Large intestine (tissue), 3 donors: ENCODE measurements around the gene ASCC1. TPM values are rescaled to one million over a fixed set of nuclear protein-coding genes. Genes with fewer than 3 reads are reported as not detected.
"Not testable (repeated sequence)": the region's sequence is repeated elsewhere in the genome, so short reads cannot be mapped to it uniquely, and the experiment has no call there.

ENCODE experiments used
- DNase-seq, 2 donors: peaks; one replicate each; pipeline versions ENCODE4 v3.0.0 to v3.0.0-alpha.2; 2013
- H3K27ac ChIP-seq: one replicate; pipeline ENCODE4 v1.5.1; 2013; ENCODE audit warnings: low read length
- H3K27me3 ChIP-seq: 2 replicates; pipeline ENCODE4 v1.6.1; 2013; ENCODE audit warnings: low read length; ENCODE audit not compliant: control insufficient read depth, insufficient read depth
- H3K36me3 ChIP-seq: 2 replicates; pipeline ENCODE4 v1.6.1; 2013; ENCODE audit warnings: low read length; ENCODE audit not compliant: control insufficient read depth, insufficient read depth
- H3K4me1 ChIP-seq: one replicate; pipeline ENCODE4 v1.6.1; 2013; ENCODE audit warnings: low read length; ENCODE audit not compliant: control insufficient read depth, insufficient read depth
- H3K4me3 ChIP-seq: one replicate; pipeline ENCODE4 v1.5.1; 2013; ENCODE audit warnings: low read length
- H3K9me3 ChIP-seq: one replicate; pipeline ENCODE4 v1.6.1; 2013; ENCODE audit warnings: mild to moderate bottlenecking, low read depth, low read length, moderate library complexity; ENCODE audit not compliant: control insufficient read depth
- WGBS: methylation state at CpG from one replicate; pipeline ENCODE4 v1.1.5; 2013; ENCODE audit warnings: low lambda C conversion rate; ENCODE audit not compliant: insufficient coverage; 5-methylcytosine and 5-hydroxymethylcytosine counted together
- polyA plus RNA-seq: library from polyadenylated mRNA; unstranded; fragments of 120-200 nt; gene quantifications from one replicate; pipeline ENCODE4 v1.2.1, GENCODE V29; 2013

The ASCC1 gene
- polyA plus RNA-seq, 1 donor = 23.1 TPM

- H3K27ac ChIP-seq = no peak overlapping the region
- H3K4me1 ChIP-seq = peaks cover 7% of the 10 kb centered on the region
Observed at GRCh38 chr10:72220637-72221036, 4.6 kb upstream of the ASCC1 start.

GRCh38 chr10:72219235-72219814 lies 3.2 kb upstream of the ASCC1 start:
- WGBS = 82% methylated on average over 1 of the region's 6 CpGs
- H3K4me3 ChIP-seq = no peak overlapping the region

More at GRCh38 chr10:72220637-72221036, 4.6 kb upstream of the ASCC1 start:
- no peak for DNase-seq
- no peaks in the 10 kb centered on the region for H3K9me3 ChIP-seq
- no peak overlapping the region for H3K4me3 ChIP-seq
- WGBS = 60% methylated on average over 1 of the region's 8 CpGs
- H3K36me3 ChIP-seq = peaks cover 27% of the 10 kb centered on the region
- H3K27me3 ChIP-seq = no peaks in the 10 kb centered on the region

GRCh38 chr10:72218726-72219125 lies 2.6 kb upstream of the ASCC1 start:
- no peaks in the 10 kb centered on the region for H3K27me3 ChIP-seq
- H3K4me3 ChIP-seq = no peak overlapping the region
- no CpG with 5 or more reads among the region's 2 CpGs for WGBS

More at GRCh38 chr10:72219235-72219814, 3.2 kb upstream of the ASCC1 start:
- Histone ChIP-seq H3K36me3 (peaks cover 15% of the 10 kb centered on the region), H3K9me3 (no peaks in the 10 kb centered on the region), H3K27ac (no peak overlapping the region), H3K4me1 (peaks cover 14% of the 10 kb centered on the region), H3K27me3 (no peaks in the 10 kb centered on the region)
- DNase-seq = no peak

GRCh38 chr10:72218325-72218724 lies 2.2 kb upstream of the ASCC1 start:
- no peak for DNase-seq
- Histone ChIP-seq H3K27ac (no peak overlapping the region), H3K4me1 (peaks cover 14% of the 10 kb centered on the region), H3K36me3 (peaks cover 8% of the 10 kb centered on the region), H3K9me3 (no peaks in the 10 kb centered on the region), H3K4me3 (no peak overlapping the region), H3K27me3 (no peaks in the 10 kb centered on the region)
- no CpG with 5 or more reads among the region's 1 CpG for WGBS

More at GRCh38 chr10:72218726-72219125, 2.6 kb upstream of the ASCC1 start:
- H3K9me3 ChIP-seq = no peaks in the 10 kb centered on the region
- no peak overlapping the region for H3K27ac ChIP-seq
- DNase-seq = no peak
- H3K36me3 ChIP-seq = peaks cover 9% of the 10 kb centered on the region
- H3K4me1 ChIP-seq = peaks cover 14% of the 10 kb centered on the region

GRCh38 chr10:72211832-72212231 lies 4.2 kb downstream of the ASCC1 start:
- not testable (repeated sequence) for H3K27ac ChIP-seq, H3K9me3 ChIP-seq, H3K4me1 ChIP-seq, H3K4me3 ChIP-seq, H3K27me3 ChIP-seq, DNase-seq
- 100% methylated on average over 1 of the region's 2 CpGs for WGBS
- H3K36me3 ChIP-seq = peaks cover 28% of the 10 kb centered on the region

- not testable (repeated sequence) for H3K9me3 ChIP-seq, H3K27me3 ChIP-seq, H3K27ac ChIP-seq, H3K4me3 ChIP-seq, H3K4me1 ChIP-seq, DNase-seq
- peaks cover 31% of the 10 kb centered on the region for H3K36me3 ChIP-seq
- WGBS = 100% methylated on average over 3 of the region's 11 CpGs
Observed at GRCh38 chr10:72211381-72211780, 4.7 kb downstream of the ASCC1 start.

- not testable (repeated sequence) for DNase-seq, H3K27me3 ChIP-seq, H3K4me3 ChIP-seq, H3K27ac ChIP-seq, H3K9me3 ChIP-seq, H3K4me1 ChIP-seq
- H3K36me3 ChIP-seq = peaks cover 36% of the 10 kb centered on the region
- WGBS = no CpG with 5 or more reads among the region's 2 CpGs
Observed at GRCh38 chr10:72208526-72208925, 7.5 kb downstream of the ASCC1 start.

GRCh38 chr10:72206511-72207229 lies 9.4 kb downstream of the ASCC1 start:
- Histone ChIP-seq H3K27me3 (no peaks in the 10 kb centered on the region), H3K4me3 (no peak overlapping the region), H3K27ac (no peak overlapping the region), H3K9me3 (no peaks in the 10 kb centered on the region), H3K36me3 (peaks cover 39% of the 10 kb centered on the region), H3K4me1 (no peaks in the 10 kb centered on the region)
- no CpG with 5 or more reads among the region's 7 CpGs for WGBS
- DNase-seq = no peak

- Histone ChIP-seq H3K27me3 (no peaks in the 10 kb centered on the region), H3K36me3 (peaks cover 37% of the 10 kb centered on the region), H3K9me3 (no peaks in the 10 kb centered on the region), H3K27ac (no peak overlapping the region), H3K4me1 (no peaks in the 10 kb centered on the region), H3K4me3 (no peak overlapping the region)
- WGBS = no CpG with 5 or more reads among the region's 1 CpG
- DNase-seq = no peak
Observed at GRCh38 chr10:72204724-72205123, 11.4 kb downstream of the ASCC1 start.

- H3K4me3 ChIP-seq = no peak overlapping the region
- no peaks in the 10 kb centered on the region for H3K9me3 ChIP-seq
- H3K27ac ChIP-seq = no peak overlapping the region
- peaks cover 33% of the 10 kb centered on the region for H3K36me3 ChIP-seq
- no peaks in the 10 kb centered on the region for H3K4me1 ChIP-seq
- WGBS = 92% methylated on average over 3 of the region's 9 CpGs
- DNase-seq = no peak
- H3K27me3 ChIP-seq = no peaks in the 10 kb centered on the region
Observed at GRCh38 chr10:72204296-72204695, 11.8 kb downstream of the ASCC1 start.

GRCh38 chr10:72201293-72201692 lies 14.8 kb downstream of the ASCC1 start:
- H3K27me3 ChIP-seq = no peaks in the 10 kb centered on the region
- H3K4me1 ChIP-seq = no peaks in the 10 kb centered on the region
- peaks cover 23% of the 10 kb centered on the region for H3K36me3 ChIP-seq
- no peaks in the 10 kb centered on the region for H3K9me3 ChIP-seq
- H3K27ac ChIP-seq = no peak overlapping the region
- no peak overlapping the region for H3K4me3 ChIP-seq
- WGBS = no CpG with 5 or more reads among the region's 5 CpGs
- DNase-seq = no peak
